Osteoblast (primary cell): ENCODE data around the gene HOXA10. TPM values are rescaled to one million over a fixed set of nuclear protein-coding genes. Genes with fewer than 3 reads are reported as not detected.

Experiments
- DNase-seq: peaks from one replicate; pipeline ENCODE4 v3.0.0; 2011; ENCODE audit warnings: low spot score, mixed read lengths; ENCODE audit not compliant: insufficient read length; ENCODE audit errors: missing footprints
- H2AFZ ChIP-seq: 2 replicates; pipeline ENCODE4 v1.6.0; 2011; ENCODE audit warnings: mild to moderate bottlenecking, low read length
- H3K27ac ChIP-seq: 2 replicates; pipeline ENCODE4 v1.5.1; 2011; ENCODE audit warnings: mild to moderate bottlenecking, low read depth, low read length, moderate library complexity
- H3K27me3 ChIP-seq: 2 replicates; pipeline ENCODE4 v1.6.0; 2012; ENCODE audit warnings: mild to moderate bottlenecking, control low read depth, inconsistent platforms, low read length, moderate library complexity; ENCODE audit not compliant: insufficient read depth
- H3K36me3 ChIP-seq: 2 replicates; pipeline ENCODE4 v1.5.1; 2011; ENCODE audit warnings: mild to moderate bottlenecking, low read length, control low read depth, moderate library complexity; ENCODE audit not compliant: insufficient read depth
- H3K4me1 ChIP-seq: 2 replicates; pipeline ENCODE4 v1.5.1; 2011; ENCODE audit warnings: mild to moderate bottlenecking, low read length, control low read depth, moderate library complexity; ENCODE audit not compliant: insufficient read depth
- H3K4me2 ChIP-seq: 2 replicates; pipeline ENCODE4 v1.6.0; 2011; ENCODE audit warnings: mild to moderate bottlenecking, low read length; ENCODE audit not compliant: insufficient read depth
- H3K4me3 ChIP-seq: fragments of 200-600 bp; sonication (generic); 3 replicates; pipeline ENCODE4 v1.5.1; 2012; ENCODE audit warnings: mild to moderate bottlenecking, low read length, inconsistent platforms; ENCODE audit not compliant: insufficient read depth
- H3K79me2 ChIP-seq: 2 replicates; pipeline ENCODE4 v1.6.0; 2012; ENCODE audit warnings: mild to moderate bottlenecking, low read length, control low read depth, inconsistent platforms; ENCODE audit not compliant: insufficient read depth
- H3K9me3 ChIP-seq: 2 replicates; pipeline ENCODE4 v1.5.1; 2011; ENCODE audit warnings: low read depth, low read length, control low read depth
- H4K20me1 ChIP-seq: 2 replicates; pipeline ENCODE4 v1.6.0; 2012; ENCODE audit warnings: mild to moderate bottlenecking, low read length, control low read depth; ENCODE audit not compliant: insufficient read depth
- total RNA-seq: library from RNA; depleted of rRNA; stranded (reverse); fragments of >200 nt; gene quantifications from 2 replicates; pipeline ENCODE4 v1.2.3, GENCODE V29; 2012
- TF ChIP-seq, protein P1 (sequence below): IDR thresholded peaks from 2 replicates; pipeline ENCODE4 v1.5.1; 2011; ENCODE audit warnings: mild to moderate bottlenecking, low read depth, low read length, moderate library complexity; ENCODE audit errors: extremely low read depth

HOXA10 gene
- total RNA-seq, 1 donor: 43.1 TPM

DNA sequence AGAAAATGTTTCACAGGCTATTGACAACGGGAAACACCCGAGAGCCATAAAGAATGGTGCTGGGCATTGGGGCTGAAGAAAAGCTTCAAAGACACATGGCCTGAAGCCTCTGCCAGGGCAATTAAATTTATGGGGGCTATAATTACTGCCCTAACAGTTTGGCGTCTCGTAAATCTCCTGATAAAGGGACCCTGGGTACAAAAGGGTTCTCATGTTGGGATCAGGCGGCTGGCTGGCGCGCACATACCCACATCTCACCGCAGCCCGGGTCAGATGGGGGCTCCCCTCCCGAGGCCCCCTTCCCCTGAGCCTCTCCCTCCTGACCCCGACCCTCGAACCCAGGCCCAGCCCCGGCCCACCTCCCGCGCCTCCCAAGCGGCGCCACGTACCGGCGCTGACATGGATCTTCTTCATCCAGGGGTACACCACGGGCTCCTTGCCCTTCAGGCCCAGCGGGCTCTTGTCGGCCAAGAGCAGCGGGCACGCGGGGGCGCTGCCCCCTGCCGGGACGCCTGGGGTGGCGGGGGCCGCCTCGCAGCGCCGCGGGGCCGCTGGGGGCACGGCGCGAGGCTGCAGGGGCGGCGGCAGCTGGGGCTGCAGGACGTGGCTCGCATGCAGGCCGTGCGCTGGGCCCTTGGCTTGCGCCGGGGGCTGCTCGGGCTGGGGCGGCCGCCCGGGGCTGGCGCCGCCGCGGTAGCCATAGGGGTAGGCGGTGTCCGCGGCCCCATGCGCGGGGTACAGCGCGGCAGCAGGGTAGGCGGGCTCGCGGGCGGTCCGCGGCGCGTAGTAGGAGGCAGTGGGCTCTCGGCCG, 44.2 kb downstream of the HOXA10 start:
- H3K27ac ChIP-seq: peak overlapping the region; percentile 20
- TF ChIP-seq, protein P1, sequence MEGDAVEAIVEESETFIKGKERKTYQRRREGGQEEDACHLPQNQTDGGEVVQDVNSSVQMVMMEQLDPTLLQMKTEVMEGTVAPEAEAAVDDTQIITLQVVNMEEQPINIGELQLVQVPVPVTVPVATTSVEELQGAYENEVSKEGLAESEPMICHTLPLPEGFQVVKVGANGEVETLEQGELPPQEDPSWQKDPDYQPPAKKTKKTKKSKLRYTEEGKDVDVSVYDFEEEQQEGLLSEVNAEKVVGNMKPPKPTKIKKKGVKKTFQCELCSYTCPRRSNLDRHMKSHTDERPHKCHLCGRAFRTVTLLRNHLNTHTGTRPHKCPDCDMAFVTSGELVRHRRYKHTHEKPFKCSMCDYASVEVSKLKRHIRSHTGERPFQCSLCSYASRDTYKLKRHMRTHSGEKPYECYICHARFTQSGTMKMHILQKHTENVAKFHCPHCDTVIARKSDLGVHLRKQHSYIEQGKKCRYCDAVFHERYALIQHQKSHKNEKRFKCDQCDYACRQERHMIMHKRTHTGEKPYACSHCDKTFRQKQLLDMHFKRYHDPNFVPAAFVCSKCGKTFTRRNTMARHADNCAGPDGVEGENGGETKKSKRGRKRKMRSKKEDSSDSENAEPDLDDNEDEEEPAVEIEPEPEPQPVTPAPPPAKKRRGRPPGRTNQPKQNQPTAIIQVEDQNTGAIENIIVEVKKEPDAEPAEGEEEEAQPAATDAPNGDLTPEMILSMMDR: peak; percentile 15

DNA sequence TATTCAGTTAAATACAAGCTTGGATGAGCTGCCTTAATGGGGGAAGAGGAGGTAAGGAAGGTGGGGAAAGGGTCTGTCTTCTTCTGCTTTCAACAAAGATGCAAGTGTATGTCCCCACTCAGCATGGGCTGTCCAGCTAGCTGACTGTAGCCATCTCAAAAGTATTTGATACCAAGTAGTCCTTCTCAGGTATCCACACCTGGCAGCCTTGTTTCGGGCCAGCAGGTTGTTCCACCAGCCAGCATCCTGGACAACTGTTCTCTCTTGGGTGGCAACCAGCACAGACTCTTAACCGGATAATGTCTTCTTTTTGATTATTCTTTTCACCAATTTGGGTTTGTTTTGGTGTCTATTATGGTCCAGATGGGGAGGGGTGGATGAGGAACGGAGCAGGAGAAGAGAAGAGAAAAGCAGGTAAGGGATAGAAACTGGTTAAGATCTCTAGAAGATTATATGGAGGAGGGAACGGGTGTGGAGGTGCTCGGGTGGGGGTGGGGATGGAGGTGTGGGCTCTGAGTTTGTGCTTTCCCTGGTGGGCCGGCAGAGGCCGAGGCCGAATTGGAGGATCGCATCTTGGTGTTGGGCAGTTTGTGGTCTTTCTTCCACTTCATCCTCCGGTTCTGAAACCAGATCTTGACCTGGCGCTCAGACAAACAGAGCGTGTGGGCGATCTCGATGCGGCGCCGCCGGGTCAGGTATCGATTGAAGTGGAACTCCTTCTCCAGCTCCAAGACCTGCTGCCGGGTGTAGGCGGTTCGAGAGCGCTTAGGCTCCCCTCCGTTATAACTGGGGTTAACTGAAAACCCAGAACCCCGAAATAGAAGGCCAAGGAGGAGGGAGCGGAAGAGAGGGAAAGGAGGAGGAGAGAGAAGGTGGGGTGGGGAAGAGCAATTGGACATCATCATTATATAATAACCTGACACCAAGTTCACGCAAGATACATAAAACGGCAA, 45.1 kb downstream of the HOXA10 start:
- no peaks in the 10 kb centered on the region for H4K20me1 ChIP-seq
- H3K4me2 ChIP-seq: peak overlapping the region; percentile 72
- H3K79me2 ChIP-seq: peaks cover 38% of the 10 kb centered on the region
- no peak overlapping the region for H3K27ac ChIP-seq
- peak overlapping the region; percentile 76 for H3K4me3 ChIP-seq
- no peaks in the 10 kb centered on the region for H3K36me3 ChIP-seq
- TF ChIP-seq, protein P1: no peak
- H3K9me3 ChIP-seq: no peaks in the 10 kb centered on the region
- H3K4me1 ChIP-seq: peaks cover 15% of the 10 kb centered on the region
- peak; percentile 53 for DNase-seq
- H3K27me3 ChIP-seq: no peaks in the 10 kb centered on the region
- no peak overlapping the region for H2AFZ ChIP-seq

More for the DNA sequence above, 44.2 kb downstream of the HOXA10 start:
- peak; percentile 92 for DNase-seq
- Histone ChIP-seq H4K20me1 (no peaks in the 10 kb centered on the region), H2AFZ (peak overlapping the region; percentile 18), H3K4me3 (peak overlapping the region; percentile 76), H3K9me3 (no peaks in the 10 kb centered on the region), H3K36me3 (no peaks in the 10 kb centered on the region), H3K4me1 (peaks cover 23% of the 10 kb centered on the region), H3K4me2 (peak overlapping the region; percentile 72), H3K79me2 (peaks cover 38% of the 10 kb centered on the region), H3K27me3 (no peaks in the 10 kb centered on the region)

DNA sequence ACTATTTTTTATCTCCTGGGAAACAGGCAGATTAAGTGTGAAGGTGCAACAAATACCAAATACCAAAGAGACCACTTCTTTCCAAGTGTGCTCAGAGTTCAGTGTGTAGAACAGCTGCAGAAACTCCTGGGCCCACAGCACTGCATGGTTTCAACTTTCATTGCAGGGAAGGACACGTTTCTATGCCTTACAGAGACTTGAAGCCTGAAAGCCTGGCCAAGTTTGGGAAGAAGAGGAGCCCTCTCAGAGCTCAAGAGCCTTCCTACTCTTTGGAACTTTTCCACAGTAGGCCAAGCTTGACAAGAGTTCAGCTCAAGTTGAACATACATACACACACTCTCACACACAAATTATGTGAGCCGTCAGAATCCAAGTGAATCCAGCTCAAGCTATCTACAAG, 46.1 kb downstream of the HOXA10 start:
- peak; percentile 66 for DNase-seq
- Histone ChIP-seq H3K79me2 (peaks cover 28% of the 10 kb centered on the region), H3K9me3 (no peaks in the 10 kb centered on the region), H2AFZ (no peak overlapping the region), H3K4me1 (peaks cover 11% of the 10 kb centered on the region), H4K20me1 (no peaks in the 10 kb centered on the region), H3K4me2 (no peak overlapping the region), H3K36me3 (no peaks in the 10 kb centered on the region), H3K4me3 (no peak overlapping the region), H3K27ac (no peak overlapping the region), H3K27me3 (no peaks in the 10 kb centered on the region)
- TF ChIP-seq, protein P1: no peak
